ENCODE data around the gene TCF15. TPM values are rescaled to one million over a fixed set of nuclear protein-coding genes. Genes with fewer than 3 reads are reported as not detected.

Gene TCF15
- total and polyA plus RNA-seq, 2 experiments from 2014 or later = 3.8 to 4.0 TPM

DNA sequence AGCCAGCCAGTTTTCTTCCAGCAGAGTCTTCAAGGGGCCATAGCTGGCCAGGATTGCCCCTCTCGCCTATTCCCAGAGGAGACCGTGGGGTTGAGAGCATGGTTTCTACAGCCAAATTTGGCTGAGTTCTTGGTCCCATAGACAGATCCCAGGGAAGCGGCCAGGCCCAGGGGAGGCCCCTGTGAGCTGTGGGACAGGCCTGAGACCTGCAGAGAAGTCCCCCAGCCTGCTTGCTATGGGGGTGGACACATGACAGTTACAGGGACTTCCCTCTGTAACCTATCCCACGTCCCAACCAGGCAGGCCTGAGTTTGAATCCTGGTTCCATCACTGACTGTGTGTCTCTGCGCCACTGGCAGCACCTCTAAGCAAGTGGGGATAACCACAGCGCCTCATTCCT lies 2.6 kb downstream of the TCF15 start:
- H4K20me1 ChIP-seq (replicated peaks; ENCODE audit: insufficient read depth) = no peaks in the 10 kb centered on the region; the same call in none of the 2 replicates
- peaks cover 15% of the 10 kb centered on the region for H3K4me1 ChIP-seq (ENCODE audit: insufficient read depth)
- no peak overlapping the region for H3K27ac ChIP-seq (ENCODE audit: low read depth)
- no peak overlapping the region for H3K4me2 ChIP-seq
- H3F3A ChIP-seq (replicated peaks; ENCODE audit: low read depth) = peaks cover 9% of the 10 kb centered on the region
- TF ChIP-seq ETS1 (IDR thresholded peaks at IDR 0.05) (no peak), CREB1 (CRISPR knock-in tag; IDR thresholded peaks at IDR 0.05; ENCODE audit: low read depth) (no peak), EZH2phosphoT487 (IDR thresholded peaks at IDR 0.05; ENCODE audit: unreplicated experiment) (no peak), EZH2 (IDR thresholded peaks at IDR 0.05; ENCODE audit: low read depth, unreplicated experiment) (no peak), ZNF462 (CRISPR knock-in tag; IDR thresholded peaks at IDR 0.05) (no peak), CTCF (conservative IDR thresholded peaks at IDR 0.05; ENCODE audit: low read depth in 2 of 2) (no peak), ZNF331 (CRISPR knock-in tag; IDR thresholded peaks at IDR 0.05; ENCODE audit: low read depth) (no peak), JUNB (IDR thresholded peaks at IDR 0.05; ENCODE audit: unreplicated experiment) (no peak), ZNF114 (CRISPR knock-in tag; IDR thresholded peaks at IDR 0.05) (no peak), NANOG (IDR thresholded peaks at IDR 0.05; ENCODE audit: borderline replicate concordance) (no peak), POLR2AphosphoS5 (IDR thresholded peaks at IDR 0.05; ENCODE audit: low read depth) (no peak), STAT1 (IDR thresholded peaks at IDR 0.05; ENCODE audit: unreplicated experiment) (no peak)
- TF ChIP-seq, protein P1, sequence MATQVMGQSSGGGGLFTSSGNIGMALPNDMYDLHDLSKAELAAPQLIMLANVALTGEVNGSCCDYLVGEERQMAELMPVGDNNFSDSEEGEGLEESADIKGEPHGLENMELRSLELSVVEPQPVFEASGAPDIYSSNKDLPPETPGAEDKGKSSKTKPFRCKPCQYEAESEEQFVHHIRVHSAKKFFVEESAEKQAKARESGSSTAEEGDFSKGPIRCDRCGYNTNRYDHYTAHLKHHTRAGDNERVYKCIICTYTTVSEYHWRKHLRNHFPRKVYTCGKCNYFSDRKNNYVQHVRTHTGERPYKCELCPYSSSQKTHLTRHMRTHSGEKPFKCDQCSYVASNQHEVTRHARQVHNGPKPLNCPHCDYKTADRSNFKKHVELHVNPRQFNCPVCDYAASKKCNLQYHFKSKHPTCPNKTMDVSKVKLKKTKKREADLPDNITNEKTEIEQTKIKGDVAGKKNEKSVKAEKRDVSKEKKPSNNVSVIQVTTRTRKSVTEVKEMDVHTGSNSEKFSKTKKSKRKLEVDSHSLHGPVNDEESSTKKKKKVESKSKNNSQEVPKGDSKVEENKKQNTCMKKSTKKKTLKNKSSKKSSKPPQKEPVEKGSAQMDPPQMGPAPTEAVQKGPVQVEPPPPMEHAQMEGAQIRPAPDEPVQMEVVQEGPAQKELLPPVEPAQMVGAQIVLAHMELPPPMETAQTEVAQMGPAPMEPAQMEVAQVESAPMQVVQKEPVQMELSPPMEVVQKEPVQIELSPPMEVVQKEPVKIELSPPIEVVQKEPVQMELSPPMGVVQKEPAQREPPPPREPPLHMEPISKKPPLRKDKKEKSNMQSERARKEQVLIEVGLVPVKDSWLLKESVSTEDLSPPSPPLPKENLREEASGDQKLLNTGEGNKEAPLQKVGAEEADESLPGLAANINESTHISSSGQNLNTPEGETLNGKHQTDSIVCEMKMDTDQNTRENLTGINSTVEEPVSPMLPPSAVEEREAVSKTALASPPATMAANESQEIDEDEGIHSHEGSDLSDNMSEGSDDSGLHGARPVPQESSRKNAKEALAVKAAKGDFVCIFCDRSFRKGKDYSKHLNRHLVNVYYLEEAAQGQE (IDR thresholded peaks at IDR 0.05; ENCODE audit: unreplicated experiment) = no peak
- no peaks in the 10 kb centered on the region for H3K79me2 ChIP-seq (replicated peaks; ENCODE audit: insufficient read depth)
- H3K4me3 ChIP-seq = no peak overlapping the region
- H3K27me3 Mint-ChIP-seq (ENCODE audit: insufficient read depth, low read depth, poor library complexity) = peaks cover 21% of the 10 kb centered on the region
- peaks cover 33% of the 10 kb centered on the region for H3K27me3 ChIP-seq (ENCODE audit: insufficient read depth)
- ATAC-seq = no peak
- H3K4me1 Mint-ChIP-seq = peaks cover 28% of the 10 kb centered on the region
- H3K9me3 Mint-ChIP-seq = no peaks in the 10 kb centered on the region
- H3K4me3 Mint-ChIP-seq = no peak overlapping the region
- no peak overlapping the region for H3K27ac Mint-ChIP-seq
- no peaks in the 10 kb centered on the region for H3K9me2 ChIP-seq (ENCODE audit: insufficient read depth)
- H3K36me3 ChIP-seq (ENCODE audit: insufficient read depth) = no peaks in the 10 kb centered on the region
- no peak overlapping the region for H2AFZ ChIP-seq
- H3K36me3 Mint-ChIP-seq (ENCODE audit: low read depth) = no peaks in the 10 kb centered on the region
- DNase-seq (ENCODE audit: low spot score) = no peak

Data from GM23338 (cell line).